Fibroblast of villous mesenchyme (primary cell): ENCODE data around the gene ICAM4. TPM values are rescaled to one million over a fixed set of nuclear protein-coding genes. Genes with fewer than 3 reads are reported as not detected.
A peak's percentile ranks its signal among the peaks of the same experiment; 100 is the strongest.
"Not testable (repeated sequence)": the region's sequence is repeated elsewhere in the genome, so short reads cannot be mapped to it uniquely, and the experiment has no call there.

ENCODE experiments used
- DNase-seq: peaks from one replicate; pipeline ENCODE4 v3.0.0-alpha.2; 2010; ENCODE audit warnings: low read depth
- H3K4me3 ChIP-seq: 2 replicates; pipeline ENCODE4 v1.5.1; 2011; ENCODE audit warnings: low read depth, mild to moderate bottlenecking, low read length
- CTCF ChIP-seq: IDR thresholded peaks from 2 replicates; pipeline ENCODE4 v1.5.1; 2012; ENCODE audit warnings: low read depth, mild to moderate bottlenecking, low read length; ENCODE audit not compliant: insufficient read depth
- total RNA-seq: library from RNA; depleted of rRNA; stranded (reverse); fragments of >200 nt; gene quantifications from 2 replicates; pipeline ENCODE4 v1.2.3, GENCODE V29; 2012

ICAM4 gene
- 3.2 and 4.7 TPM in 2 replicates for total RNA-seq

DNA sequence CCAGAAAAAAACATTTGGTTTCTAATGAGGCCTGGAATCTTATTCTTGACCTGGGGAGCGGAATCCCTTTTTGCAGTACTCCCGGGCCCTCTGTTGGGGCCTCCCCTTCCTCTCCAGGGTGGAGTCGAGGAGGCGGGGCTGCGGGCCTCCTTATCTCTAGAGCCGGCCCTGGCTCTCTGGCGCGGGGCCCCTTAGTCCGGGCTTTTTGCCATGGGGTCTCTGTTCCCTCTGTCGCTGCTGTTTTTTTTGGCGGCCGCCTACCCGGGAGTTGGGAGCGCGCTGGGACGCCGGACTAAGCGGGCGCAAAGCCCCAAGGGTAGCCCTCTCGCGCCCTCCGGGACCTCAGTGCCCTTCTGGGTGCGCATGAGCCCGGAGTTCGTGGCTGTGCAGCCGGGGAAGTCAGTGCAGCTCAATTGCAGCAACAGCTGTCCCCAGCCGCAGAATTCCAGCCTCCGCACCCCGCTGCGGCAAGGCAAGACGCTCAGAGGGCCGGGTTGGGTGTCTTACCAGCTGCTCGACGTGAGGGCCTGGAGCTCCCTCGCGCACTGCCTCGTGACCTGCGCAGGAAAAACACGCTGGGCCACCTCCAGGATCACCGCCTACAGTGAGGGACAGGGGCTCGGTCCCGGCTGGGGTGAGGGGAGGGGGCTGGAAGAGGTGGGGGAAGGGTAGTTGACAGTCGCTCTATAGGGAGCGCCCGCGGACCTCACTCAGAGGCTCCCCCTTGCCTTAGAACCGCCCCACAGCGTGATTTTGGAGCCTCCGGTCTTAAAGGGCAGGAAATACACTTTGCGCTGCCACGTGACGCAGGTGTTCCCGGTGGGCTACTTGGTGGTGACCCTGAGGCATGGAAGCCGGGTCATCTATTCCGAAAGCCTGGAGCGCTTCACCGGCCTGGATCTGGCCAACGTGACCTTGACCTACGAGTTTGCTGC is at the start of gene ICAM4:
Gene ICAM4 (plus strand): TSS at position 153 of the 935 bp plus-strand sequence. CDS start 58 bp downstream, at position 211.
- TF ChIP-seq CTCF: no peak
- H3K4me3 ChIP-seq: peak within 1 kb of the TSS; percentile 45
- peak; percentile 66 for DNase-seq

DNA sequence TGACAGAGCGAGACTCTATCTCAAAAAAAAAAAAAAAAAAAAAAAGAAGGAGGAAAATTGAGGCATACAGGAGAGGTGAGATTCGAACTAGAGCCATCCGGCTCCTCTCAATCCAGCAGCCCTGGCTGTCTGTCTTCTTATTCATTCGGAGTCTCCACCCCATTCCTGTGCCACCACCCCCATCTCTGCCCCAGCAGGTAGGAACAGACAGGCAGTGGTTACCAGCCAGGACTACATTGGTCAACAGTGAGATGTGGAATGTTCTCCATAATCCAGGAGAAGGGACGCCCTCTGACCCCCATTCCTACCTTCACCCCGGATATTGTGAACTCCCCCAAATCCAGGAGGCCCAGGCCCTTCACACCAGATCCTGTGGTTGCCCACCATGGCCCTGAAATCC is 49.1 kb upstream of the ICAM4 start:
- DNase-seq: no peak
- no peak for TF ChIP-seq CTCF
- H3K4me3 ChIP-seq: no peak overlapping the region

DNA sequence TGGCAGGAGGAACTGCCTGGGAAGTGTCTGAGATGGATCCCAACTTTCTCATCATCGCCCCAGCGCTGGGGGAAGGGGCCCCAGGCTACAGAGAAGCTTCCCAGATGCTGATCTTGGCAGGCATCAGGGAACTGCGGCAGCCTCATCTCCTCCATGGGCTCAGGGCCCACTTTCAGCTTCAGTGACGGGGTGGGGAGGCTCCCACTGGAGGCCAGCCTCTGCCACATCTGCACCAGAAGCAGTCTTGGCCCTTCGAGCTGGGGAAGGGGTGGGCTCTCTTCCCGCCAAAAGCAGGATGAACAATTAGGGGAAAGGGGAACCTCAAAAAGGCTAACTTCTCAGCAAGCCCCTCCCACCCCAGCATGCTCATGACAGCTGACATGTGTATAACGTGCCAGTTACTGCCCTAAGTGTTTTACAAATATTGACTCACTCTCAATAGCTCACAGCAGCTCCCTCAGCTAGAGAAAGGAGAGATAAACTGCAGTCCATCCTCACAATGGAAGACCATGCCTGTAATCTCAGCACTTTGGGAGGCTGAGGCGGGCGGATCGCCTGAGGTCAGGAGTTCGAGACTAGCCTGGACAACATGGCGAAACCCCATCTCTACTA is 48.5 kb upstream of the ICAM4 start:
- no peak for TF ChIP-seq CTCF
- no peak overlapping the region for H3K4me3 ChIP-seq
- peak; percentile 82 for DNase-seq

DNA sequence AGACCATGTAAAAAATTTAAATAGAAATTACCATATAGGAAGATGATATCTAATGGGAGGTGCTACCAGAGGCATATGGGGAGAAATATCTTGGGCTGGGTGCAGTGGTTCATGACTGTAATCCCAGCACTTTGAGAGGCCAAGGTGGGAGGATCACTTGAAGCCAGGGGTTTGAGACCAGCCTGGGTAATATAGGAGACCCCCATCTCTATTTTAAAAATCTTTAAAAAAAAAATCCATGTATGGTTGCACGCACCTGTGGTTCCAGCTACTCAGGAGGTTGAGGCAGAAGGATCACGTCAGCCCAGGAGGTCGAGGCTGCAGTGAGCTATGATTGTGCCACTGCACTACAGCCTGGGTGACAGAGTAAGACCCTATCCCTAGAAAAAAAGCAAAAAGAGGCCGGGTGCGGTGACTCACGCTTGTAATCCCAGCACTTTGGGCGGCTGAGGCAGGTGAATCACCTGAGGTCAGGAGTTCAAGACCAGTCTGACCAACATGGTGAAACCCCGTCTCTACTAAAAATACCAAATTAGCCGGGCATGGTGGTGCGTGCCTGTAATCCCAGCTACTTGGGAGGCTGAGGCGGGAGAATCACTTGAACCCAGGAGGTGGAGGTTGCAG is 44.8 kb upstream of the ICAM4 start:
- not testable (repeated sequence) for H3K4me3 ChIP-seq, DNase-seq

DNA sequence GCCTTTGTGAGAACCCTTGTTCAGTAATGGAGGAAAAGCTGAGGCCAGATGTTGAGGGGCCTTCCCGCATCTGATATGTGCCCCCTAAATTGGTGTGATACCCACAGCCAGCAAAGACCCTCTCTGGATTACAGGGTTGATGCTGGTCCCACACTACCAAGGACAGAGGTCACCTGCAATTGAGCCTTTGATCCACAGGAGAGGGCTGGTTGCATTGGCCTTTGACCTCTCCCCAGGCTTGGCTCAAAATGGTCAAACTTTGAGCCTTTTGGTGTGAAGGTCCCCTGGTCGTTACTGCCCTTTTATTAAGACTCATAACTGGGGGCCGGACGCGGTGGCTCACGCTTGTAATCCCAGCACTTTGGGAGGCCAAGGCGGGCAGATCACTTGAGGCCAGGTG is 43.1 kb upstream of the ICAM4 start:
- DNase-seq: no peak
- no peak for TF ChIP-seq CTCF
- no peak overlapping the region for H3K4me3 ChIP-seq

GRCh38 chr19:10245189-10245939 is 41.4 kb upstream of the ICAM4 start:
- DNase-seq: no peak
- no peak overlapping the region for H3K4me3 ChIP-seq
- TF ChIP-seq CTCF: no peak
